KOPT-K1 (cell line): Measurements from ENCODE around the gene ZDHHC11B.
"Not testable (repeated sequence)": the region's sequence is repeated elsewhere in the genome, so short reads cannot be mapped to it uniquely, and the experiment has no call there.

Experiments
- H3K27ac ChIP-seq: fragments of 200-600 bp; sonication (generic); 2 replicates; pipeline ENCODE4 v1.5.1; 2016; ENCODE audit warnings: antibody characterized with exemption, mild to moderate bottlenecking, low read depth, low read length; ENCODE audit not compliant: poor library complexity, severe bottlenecking
- H3K36me3 ChIP-seq: fragments of 200-600 bp; sonication (generic); 2 replicates; pipeline ENCODE4 v1.5.1; 2017; ENCODE audit warnings: antibody characterized with exemption, mild to moderate bottlenecking, low read length, moderate library complexity; ENCODE audit not compliant: insufficient read depth
- H3K9me3 ChIP-seq: fragments of 200-600 bp; sonication (generic); 2 replicates; pipeline ENCODE4 v1.5.1; 2017; ENCODE audit warnings: antibody characterized with exemption, low read length, mild to moderate bottlenecking; ENCODE audit not compliant: insufficient read depth, poor library complexity, severe bottlenecking

The ZDHHC11B gene

DNA sequence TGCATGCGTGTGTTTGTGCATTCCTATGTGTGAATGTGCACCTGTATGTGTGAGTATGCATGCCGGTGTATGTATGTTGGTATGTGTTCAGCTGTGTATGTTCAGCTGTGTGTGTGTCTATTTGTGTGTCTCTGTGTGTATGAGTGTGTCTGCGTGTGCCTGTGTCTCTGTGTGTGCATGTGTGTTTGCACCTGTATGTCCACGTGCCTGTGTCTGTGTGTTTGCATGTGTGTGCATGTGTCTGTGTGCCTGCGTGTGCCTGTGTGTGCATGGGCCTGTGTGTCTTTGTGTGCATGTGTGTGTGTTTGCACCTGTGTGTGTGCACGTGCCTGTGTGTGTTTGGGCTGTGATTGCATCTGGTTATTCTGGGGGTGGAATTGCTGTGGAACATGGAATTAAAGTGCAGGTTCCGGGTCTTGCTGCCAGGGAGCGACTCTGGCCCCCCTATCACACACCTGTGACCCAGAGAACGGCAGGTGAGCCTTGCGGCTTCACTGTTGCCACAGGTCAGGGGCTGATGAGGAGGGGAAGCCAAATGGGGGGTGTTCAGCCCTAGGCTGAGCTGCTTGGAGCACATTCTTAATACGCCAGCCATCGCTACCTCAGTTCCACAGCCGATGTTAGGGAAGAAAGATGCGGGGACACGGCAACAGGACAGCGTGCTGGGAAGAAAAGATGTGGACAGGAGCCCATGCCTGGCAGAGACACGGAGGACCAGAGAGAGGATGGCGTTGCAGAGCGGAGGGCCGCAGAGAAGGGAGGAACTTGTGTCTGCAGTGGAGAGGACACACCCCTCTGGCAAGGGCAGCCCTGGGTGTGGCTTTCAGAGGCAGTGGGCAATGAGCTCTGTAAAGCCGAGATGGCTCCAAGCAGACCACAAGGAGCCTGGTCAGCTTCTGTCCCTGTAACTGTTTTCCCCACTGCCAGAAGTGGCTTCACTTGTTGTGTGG is 87.5 kb downstream of the ZDHHC11B start:
- H3K36me3 ChIP-seq, H3K27ac ChIP-seq, H3K9me3 ChIP-seq: not testable (repeated sequence)

DNA sequence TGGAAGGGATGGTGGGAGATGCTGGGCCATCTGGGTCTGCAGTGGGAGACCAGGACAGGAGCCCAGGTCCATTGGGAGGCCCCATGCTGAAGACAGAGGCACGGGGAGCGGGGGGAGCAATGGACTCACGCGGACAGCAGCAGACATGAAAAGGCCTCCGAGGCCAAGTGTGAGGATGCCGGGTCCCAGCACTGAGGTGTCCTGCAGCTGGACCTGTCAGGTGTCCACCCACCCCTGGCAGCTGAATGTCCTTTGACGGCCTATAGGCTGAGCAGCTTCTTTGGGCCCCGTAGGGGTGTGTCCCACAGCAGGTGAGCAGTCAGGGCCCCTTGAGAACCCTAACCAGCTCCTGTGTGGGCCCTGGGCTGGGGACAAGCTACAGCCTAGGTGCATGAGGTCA is 88.3 kb downstream of the ZDHHC11B start:
- not testable (repeated sequence) for H3K27ac ChIP-seq, H3K9me3 ChIP-seq

DNA sequence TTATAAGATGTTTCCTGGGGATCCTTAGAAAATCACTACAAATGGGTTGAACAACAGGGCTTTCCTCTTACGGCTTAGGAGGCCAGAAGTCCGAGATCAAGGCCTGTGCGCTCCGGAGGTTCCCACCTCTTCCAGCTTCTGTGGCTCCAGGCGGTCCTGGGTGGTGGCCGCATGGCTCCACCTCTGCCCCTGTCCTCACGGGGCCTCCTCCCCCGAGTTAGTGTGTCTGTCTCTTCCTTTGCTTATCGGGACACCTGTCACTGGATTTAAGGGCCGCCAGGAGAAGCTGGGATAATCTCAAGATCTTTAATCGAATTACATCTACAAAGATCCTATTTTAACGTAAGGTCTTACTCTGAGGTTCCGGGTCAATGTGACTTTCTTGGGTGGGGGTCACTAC is 89.1 kb downstream of the ZDHHC11B start:
- H3K27ac ChIP-seq, H3K9me3 ChIP-seq, H3K36me3 ChIP-seq: not testable (repeated sequence)

More for the DNA sequence above, 88.3 kb downstream of the ZDHHC11B start:
- H3K36me3 ChIP-seq = not testable (repeated sequence)

DNA sequence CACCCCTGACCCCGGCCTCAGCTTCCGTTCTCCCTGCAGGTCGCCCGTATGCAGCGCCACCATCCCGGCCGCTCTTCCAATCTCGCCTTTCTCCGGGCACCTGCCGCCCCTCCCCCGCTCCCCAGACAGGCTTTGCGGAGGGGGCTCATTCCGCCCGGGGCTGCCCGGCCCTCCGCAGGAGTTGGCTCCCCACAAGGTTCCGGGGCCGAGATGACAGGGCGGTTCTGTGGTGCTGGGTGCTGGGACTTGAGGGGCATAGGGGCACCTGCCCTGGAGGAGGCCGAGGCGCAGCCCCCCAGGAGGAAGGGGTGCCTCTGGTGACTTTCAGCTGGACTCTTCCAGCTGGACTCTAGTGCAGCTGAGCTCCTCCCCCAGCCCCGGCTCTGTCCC is 90.5 kb downstream of the ZDHHC11B start:
- H3K36me3 ChIP-seq, H3K9me3 ChIP-seq, H3K27ac ChIP-seq: not testable (repeated sequence)

DNA sequence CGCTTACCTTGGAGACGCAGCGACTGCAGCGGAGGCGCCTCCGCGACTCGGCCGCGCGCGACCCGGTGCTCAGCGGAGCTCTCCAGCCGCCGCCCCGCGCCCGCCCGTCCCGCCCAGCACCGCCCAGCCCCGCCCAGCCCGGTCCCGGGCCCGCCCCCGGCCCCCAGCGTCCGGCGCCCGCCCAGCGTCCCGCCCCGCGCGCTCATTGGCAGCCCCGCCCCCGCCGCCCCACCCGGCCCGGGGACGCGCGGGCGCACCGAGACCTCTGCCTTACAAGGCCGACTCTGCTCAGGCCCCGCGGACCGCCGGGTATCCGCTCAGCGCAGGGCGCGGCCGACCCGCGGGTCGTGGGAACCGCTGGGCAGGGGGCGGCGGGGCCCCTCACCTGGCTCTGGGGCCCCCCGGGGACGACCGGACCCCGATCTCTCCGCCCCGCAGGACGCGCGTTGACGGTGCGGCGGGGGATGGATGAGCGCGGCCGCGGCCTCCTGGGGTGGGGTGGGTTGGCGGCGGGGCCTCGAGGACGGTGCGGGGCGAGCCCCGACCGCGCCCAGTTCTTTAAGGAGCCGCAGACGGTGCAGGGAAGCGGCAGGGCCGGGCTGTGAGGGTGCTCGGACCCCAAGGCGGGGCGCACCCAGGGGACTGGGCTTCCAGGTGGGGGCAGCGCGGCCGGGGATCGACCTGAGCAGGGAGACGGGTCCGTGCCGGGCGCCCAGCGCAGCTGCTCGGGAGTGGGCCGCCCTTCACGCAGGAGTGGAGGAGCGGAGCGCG is 91.1 kb downstream of the ZDHHC11B start, which contains the start of gene TPPP:
TPPP (minus strand) TSS at position 82 of the 771 bp plus-strand sequence. CDS start 15,292 bp downstream, outside the sequence.
- not testable (repeated sequence) for H3K9me3 ChIP-seq, H3K27ac ChIP-seq

DNA sequence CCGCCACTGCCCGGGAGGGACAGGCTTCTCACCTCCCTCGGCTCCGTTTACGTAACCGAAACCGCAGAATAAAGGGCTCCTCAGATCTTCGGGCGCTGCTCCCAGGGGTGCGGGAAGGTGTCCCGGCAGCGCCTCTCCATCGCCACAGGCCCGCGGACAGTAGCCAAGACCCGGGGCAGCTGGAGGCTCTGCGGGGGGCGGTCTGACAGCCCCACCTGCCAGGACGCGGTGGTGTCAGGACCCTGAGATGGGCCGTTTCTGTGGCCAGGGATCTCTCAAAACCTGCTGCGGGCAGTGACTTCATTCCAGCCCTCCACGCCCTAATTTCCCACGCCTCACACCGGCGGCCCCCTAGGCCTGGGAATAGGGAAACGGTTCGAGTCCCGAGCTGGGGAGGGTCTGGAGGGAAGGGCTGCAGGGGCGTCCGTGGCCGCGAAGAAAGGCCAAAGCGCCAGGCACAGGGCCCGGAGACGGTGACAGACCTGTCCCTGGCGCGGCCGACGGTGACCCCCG is 91.9 kb downstream of the ZDHHC11B start:
- H3K9me3 ChIP-seq, H3K36me3 ChIP-seq, H3K27ac ChIP-seq: not testable (repeated sequence)

More for the DNA sequence above, 91.1 kb downstream of the ZDHHC11B start, which contains the start of gene TPPP:
- H3K36me3 ChIP-seq = not testable (repeated sequence)

DNA sequence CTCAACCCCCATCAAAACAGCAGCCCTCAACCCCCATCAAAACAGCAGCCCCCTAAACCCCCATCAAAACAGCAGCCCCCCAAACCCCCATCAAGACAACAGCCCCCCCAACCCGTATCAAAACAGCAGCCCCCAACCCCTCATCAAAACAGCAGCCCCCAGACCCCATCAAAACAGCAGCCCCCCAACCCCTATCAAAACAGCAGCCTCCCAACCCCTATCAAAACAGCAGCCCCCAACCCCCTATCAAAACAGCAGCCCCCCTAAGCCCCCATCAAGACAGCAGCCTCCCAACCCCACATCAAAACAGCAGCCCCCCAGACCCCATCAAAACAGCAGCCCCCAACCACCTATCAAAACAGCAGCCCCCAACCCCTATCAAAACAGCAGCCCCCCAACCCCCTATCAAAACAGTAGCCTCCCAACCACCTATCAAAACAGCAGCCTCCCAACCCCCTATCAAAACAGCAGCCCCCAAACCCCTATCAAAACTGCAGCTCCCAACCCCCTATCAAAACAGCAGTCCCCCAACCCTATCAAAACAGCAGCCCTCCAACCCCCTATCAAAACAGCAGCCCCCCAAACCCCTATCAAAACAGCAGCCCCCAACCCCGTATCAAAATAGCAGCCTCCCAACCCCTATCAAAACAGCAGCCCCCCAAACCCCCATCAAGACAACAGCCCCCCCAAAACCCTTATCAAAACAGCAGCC is 92.6 kb downstream of the ZDHHC11B start:
- no peak overlapping the region for H3K27ac ChIP-seq
- H3K9me3 ChIP-seq = no peaks in the 10 kb centered on the region
- no peaks in the 10 kb centered on the region for H3K36me3 ChIP-seq

DNA sequence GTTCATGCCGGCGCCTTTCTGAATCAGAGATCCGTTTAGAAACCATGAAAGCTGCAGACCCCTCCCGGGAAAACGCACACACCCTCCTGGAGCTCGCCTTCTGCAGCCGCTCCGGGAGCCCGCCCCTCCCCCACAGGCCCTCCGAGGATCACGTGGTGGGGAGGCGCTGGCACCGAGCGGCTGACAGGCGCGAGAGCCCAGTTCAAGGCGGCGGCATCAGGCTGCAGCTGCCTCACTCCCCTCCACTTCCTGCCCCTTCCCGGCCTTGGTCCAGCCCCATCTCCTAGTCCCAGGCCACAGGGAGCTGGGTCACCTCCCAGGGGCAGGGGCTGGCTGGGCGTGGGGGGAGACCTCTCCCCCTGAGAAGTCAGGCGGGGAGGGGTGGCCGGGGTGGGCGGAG is 93.5 kb downstream of the ZDHHC11B start:
- not testable (repeated sequence) for H3K27ac ChIP-seq, H3K9me3 ChIP-seq, H3K36me3 ChIP-seq

DNA sequence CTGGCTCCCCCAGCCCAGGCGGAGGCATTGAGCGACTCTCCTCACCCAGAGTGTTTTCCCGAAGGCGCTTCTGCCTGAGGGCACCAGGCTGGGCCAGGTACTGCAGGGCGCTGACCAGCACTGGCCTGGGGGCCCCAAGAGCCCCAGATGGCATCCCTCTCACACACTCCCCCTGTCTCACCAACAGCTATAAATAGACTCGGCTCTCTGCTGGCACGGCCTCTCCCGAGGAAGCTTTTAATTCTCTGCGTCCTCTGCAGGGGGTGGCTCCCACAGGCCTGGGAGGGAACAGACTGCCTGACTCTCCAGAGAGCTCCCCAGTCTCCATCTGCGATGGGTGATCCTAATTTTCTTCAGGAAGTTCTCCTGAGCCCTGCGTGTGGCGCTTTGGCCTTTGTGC is 94.2 kb downstream of the ZDHHC11B start:
- H3K36me3 ChIP-seq, H3K27ac ChIP-seq, H3K9me3 ChIP-seq: not testable (repeated sequence)

DNA sequence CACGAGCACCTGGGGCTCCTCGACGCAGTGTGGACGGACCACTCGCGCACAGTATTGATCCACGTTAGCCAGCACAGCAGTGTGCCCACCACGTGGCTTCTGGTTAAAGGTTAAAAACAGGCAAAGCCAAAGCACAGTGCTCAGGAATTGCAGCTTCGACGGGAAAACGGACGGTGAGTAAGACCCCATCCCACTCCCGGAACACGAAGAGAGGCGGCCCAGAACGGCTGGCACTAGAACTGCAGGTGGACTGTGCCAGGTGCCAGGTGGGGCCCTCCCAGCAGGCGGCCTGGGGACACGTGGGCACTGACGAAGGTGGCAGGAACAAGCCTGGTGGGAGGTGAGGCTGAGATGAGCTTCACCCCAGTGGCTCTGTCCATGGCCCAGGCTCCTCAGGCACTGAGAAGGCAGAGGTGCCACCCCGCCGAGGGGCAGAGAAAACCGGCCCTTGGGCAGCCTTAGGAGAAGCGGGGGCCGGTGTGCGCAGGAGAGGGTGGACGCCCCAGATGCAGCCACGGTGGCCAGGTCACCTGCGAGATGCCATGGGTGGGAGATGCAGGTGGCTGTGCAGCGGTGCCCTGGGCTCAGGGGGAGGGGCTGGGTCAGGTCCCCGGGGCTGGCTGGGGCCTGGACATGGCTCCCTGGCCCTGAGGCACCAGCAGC is 96.0 kb downstream of the ZDHHC11B start:
- H3K36me3 ChIP-seq, H3K9me3 ChIP-seq, H3K27ac ChIP-seq: not testable (repeated sequence)

DNA sequence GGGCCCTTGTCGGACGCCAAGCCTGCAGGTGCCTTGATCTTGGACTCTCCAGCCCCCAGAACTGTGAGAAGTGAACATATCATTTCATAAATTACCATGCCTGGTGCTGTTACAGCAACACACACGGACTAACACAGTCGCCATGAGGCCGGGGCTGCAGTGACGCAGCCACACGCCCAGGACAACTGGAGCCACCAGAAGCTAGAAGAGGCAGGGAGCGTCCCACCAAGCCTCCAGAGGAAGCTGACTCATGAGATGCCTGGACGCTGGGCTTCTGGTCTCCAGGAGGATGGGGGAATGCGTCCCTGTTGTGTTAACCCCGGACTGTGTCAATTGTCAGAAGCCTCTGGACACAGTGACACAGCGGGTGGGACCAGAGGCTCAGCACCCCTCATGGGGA is 97.6 kb downstream of the ZDHHC11B start:
- not testable (repeated sequence) for H3K9me3 ChIP-seq, H3K36me3 ChIP-seq, H3K27ac ChIP-seq

DNA sequence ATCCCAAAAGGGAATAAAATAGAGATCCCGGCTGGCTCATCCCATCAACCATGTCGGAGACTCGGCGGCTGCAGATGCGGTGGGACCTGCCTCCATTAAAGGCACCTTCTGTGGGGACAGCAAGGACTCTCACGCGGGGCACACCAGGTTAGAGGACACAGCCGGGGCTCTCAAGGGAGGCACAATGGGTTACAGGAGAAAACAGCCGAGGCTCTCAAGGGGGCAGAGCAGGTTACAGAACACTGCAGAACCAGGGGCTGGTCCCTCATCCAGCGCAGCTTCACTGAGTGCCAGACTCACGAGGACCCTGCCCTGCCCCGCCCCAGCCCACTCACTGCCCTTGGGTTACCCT is 98.4 kb downstream of the ZDHHC11B start:
- H3K9me3 ChIP-seq, H3K36me3 ChIP-seq, H3K27ac ChIP-seq: not testable (repeated sequence)

DNA sequence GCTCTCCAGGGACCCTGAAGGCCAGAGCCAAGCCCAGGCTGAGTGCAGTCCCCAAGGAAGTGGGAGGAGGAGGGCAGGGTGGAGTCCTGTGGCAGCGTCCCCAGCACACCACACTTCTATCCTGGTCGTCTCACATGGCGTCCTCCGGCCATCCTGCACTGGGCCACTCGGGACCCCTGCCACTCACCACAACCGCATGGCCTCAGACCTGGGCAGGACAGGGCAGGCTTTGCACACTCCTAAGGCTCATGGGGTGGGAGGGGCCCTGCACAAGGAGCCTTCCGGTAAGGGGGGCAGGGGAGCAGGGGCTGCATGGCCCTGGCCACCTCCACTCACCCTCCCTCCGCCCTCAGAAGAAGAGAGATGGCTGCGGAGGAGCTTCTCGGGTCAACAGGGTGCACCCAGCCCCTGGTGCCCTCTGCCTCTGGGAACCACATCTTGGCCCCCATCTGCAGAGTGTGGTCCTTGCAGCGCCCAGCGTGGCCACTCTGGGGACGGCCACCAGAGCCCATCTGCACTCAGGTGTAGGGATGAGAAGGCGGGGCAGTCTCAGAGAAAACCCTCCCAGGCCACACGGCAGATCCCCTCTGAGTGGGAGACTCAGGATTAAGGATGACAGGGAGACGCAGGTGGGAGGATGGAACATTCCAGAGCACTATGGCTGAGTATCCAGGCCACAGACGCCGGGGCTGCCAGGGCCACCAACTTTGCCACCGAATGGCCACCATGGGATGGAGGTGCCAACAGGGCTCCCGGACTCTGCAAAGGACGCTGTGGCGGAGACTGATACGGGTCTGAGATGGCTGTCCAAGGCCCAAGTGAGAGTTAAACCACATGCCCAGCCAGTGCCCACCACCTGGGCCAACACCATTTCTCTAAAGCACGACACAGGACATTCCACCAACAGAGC is 99.0 kb downstream of the ZDHHC11B start:
- H3K27ac ChIP-seq = no peak overlapping the region
- H3K9me3 ChIP-seq = no peaks in the 10 kb centered on the region
- H3K36me3 ChIP-seq = no peaks in the 10 kb centered on the region

DNA sequence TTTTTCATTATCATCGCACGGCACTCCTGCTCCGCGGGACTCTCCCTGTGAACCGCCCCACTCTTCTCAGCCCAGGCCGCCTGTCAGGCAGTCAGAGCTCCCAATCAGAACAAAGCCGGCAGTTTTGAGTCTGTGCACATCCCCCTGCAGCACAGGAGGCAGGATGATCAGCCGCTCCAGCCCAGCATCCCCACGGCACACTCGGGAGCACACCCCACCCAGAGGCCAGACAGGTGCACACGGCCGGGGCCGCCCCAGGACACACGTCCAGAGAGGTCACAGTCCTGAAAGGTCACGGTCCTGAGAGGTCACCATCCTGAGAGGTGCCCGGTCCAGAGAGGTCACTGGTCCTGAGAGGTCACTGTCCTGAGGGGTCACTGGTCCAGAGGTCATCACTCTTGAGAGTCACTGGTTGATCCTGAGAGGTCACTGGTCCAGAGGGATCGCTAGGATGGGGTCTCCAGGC is 99.7 kb downstream of the ZDHHC11B start:
- no peaks in the 10 kb centered on the region for H3K9me3 ChIP-seq
- H3K27ac ChIP-seq = no peak overlapping the region

More for the DNA sequence above, 99.7 kb downstream of the ZDHHC11B start:
- H3K36me3 ChIP-seq = no peaks in the 10 kb centered on the region
